ENCODE data around the gene SLC39A11.

- TF ChIP-seq, protein P1, sequence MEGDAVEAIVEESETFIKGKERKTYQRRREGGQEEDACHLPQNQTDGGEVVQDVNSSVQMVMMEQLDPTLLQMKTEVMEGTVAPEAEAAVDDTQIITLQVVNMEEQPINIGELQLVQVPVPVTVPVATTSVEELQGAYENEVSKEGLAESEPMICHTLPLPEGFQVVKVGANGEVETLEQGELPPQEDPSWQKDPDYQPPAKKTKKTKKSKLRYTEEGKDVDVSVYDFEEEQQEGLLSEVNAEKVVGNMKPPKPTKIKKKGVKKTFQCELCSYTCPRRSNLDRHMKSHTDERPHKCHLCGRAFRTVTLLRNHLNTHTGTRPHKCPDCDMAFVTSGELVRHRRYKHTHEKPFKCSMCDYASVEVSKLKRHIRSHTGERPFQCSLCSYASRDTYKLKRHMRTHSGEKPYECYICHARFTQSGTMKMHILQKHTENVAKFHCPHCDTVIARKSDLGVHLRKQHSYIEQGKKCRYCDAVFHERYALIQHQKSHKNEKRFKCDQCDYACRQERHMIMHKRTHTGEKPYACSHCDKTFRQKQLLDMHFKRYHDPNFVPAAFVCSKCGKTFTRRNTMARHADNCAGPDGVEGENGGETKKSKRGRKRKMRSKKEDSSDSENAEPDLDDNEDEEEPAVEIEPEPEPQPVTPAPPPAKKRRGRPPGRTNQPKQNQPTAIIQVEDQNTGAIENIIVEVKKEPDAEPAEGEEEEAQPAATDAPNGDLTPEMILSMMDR (IDR thresholded peaks at IDR 0.05 in 2 of 3, conservative IDR thresholded peaks at IDR 0.05 in 1 of 3; ENCODE audit: borderline replicate concordance in 1 of 3, insufficient read depth in 1 of 3, low read depth in 2 of 3, low read length in 2 of 3), result no peak
- TF ChIP-seq EZH2phosphoT487 (IDR thresholded peaks at IDR 0.05; ENCODE audit: borderline replicate concordance), result no peak
Observed at GRCh38 chr17:73132085-73132492, 39.6 kb upstream of the SLC39A11 start.
